ENCODE results near the gene ANKRD50.

The ANKRD50 gene

DNA sequence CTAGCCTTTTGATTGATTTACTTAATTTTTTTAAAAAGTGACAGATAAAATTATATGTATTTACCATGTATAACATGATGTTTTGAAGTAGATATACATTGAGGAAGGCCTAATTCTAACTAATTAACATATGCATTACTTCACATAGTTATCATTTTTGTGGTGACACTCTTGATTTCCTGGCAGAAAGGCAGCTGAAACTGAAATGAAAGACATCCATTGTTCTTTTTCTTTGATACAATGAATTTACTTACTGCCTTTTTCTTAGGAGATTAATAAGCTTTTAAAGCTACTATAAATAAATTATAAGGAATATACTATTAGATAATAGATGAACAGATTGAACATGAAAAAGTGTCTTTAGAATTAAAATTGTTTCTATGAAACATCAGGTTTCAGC is 26.7 kb downstream of the ANKRD50 start:
- peaks cover 52% of the 10 kb centered on the region for H3K79me2 ChIP-seq (ENCODE audit: insufficient read depth, low read length)
- H3K36me3 ChIP-seq (ENCODE audit: insufficient read depth, low read length) = peaks cover 13% of the 10 kb centered on the region; the same call in 1 of the 2 replicates
- H3K4me3 ChIP-seq (ENCODE audit: low read length, poor library complexity, severe bottlenecking) = no peak overlapping the region
- no peak overlapping the region for H3K9ac ChIP-seq (ENCODE audit: low read depth, low read length, poor library complexity, severe bottlenecking)
- H3K9me2 ChIP-seq (replicated peaks; ENCODE audit: low read depth, low read length) = no peaks in the 10 kb centered on the region
- H3F3A ChIP-seq (ENCODE audit: low read depth) = no peaks in the 10 kb centered on the region
- H3K4me2 ChIP-seq (ENCODE audit: low read depth, low read length, poor library complexity, severe bottlenecking) = no peak overlapping the region
- no peaks in the 10 kb centered on the region for H3K27me3 ChIP-seq (ENCODE audit: insufficient read depth, low read length, poor library complexity, severe bottlenecking)
- H4K20me1 ChIP-seq (ENCODE audit: insufficient read depth, low read length, poor library complexity, severe bottlenecking) = peaks cover 14% of the 10 kb centered on the region
- TF ChIP-seq EZH2phosphoT487 (IDR thresholded peaks at IDR 0.05; ENCODE audit: borderline replicate concordance) = no peak
- TF ChIP-seq, protein P1, sequence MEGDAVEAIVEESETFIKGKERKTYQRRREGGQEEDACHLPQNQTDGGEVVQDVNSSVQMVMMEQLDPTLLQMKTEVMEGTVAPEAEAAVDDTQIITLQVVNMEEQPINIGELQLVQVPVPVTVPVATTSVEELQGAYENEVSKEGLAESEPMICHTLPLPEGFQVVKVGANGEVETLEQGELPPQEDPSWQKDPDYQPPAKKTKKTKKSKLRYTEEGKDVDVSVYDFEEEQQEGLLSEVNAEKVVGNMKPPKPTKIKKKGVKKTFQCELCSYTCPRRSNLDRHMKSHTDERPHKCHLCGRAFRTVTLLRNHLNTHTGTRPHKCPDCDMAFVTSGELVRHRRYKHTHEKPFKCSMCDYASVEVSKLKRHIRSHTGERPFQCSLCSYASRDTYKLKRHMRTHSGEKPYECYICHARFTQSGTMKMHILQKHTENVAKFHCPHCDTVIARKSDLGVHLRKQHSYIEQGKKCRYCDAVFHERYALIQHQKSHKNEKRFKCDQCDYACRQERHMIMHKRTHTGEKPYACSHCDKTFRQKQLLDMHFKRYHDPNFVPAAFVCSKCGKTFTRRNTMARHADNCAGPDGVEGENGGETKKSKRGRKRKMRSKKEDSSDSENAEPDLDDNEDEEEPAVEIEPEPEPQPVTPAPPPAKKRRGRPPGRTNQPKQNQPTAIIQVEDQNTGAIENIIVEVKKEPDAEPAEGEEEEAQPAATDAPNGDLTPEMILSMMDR (conservative IDR thresholded peaks at IDR 0.05; ENCODE audit: low read length) = no peak
- peaks cover 6% of the 10 kb centered on the region; the same call in 1 of the 2 replicates for H3K9me3 ChIP-seq (ENCODE audit: insufficient read depth, low read depth, low read length)
- H2AFZ ChIP-seq (ENCODE audit: low read length) = no peak overlapping the region
- H3K4me1 ChIP-seq (ENCODE audit: insufficient read depth, low read length, poor library complexity, severe bottlenecking) = peaks cover 16% of the 10 kb centered on the region

DNA sequence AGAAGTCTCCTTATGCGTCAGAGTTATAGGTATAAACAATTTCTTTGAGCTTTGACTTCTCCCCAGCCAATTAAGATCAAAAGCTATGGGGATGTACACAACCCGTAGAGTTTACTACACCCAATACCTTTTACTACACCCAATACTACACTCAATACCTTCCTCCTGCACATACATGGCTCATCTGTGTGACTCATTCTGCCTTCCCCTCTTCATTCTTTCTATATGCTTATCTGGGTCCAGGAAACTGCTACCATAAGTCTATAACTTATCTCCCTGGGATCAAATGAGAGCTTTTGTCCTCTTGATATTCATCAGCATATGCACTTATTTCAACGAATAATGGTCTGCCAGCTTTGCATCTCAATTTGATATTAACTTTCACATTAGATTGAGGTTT is 28.2 kb downstream of the ANKRD50 start:
- no peaks in the 10 kb centered on the region for H3K9me2 ChIP-seq (replicated peaks; ENCODE audit: low read depth, low read length)
- peak overlapping the region; percentile 52 for H3K4me2 ChIP-seq (ENCODE audit: low read depth, low read length, poor library complexity, severe bottlenecking)
- H3K9ac ChIP-seq (ENCODE audit: low read depth, low read length, poor library complexity, severe bottlenecking) = peak overlapping the region; percentile 15
- no peak overlapping the region for H2AFZ ChIP-seq (ENCODE audit: low read length)
- TF ChIP-seq EZH2phosphoT487 (IDR thresholded peaks at IDR 0.05; ENCODE audit: borderline replicate concordance) = no peak
- TF ChIP-seq, protein P1 (conservative IDR thresholded peaks at IDR 0.05; ENCODE audit: low read length) = no peak
- peaks cover 19% of the 10 kb centered on the region for H4K20me1 ChIP-seq (ENCODE audit: insufficient read depth, low read length, poor library complexity, severe bottlenecking)
- peaks cover 6% of the 10 kb centered on the region; the same call in 1 of the 2 replicates for H3K9me3 ChIP-seq (ENCODE audit: insufficient read depth, low read depth, low read length)
- H3K27me3 ChIP-seq (ENCODE audit: insufficient read depth, low read length, poor library complexity, severe bottlenecking) = no peaks in the 10 kb centered on the region
- H3K79me2 ChIP-seq (ENCODE audit: insufficient read depth, low read length) = peaks cover 57% of the 10 kb centered on the region
- H3K36me3 ChIP-seq (ENCODE audit: insufficient read depth, low read length) = peaks cover 17% of the 10 kb centered on the region
- H3F3A ChIP-seq (ENCODE audit: low read depth) = no peaks in the 10 kb centered on the region
- peaks cover 16% of the 10 kb centered on the region for H3K4me1 ChIP-seq (ENCODE audit: insufficient read depth, low read length, poor library complexity, severe bottlenecking)
- peak overlapping the region; percentile 7 for H3K4me3 ChIP-seq (ENCODE audit: low read length, poor library complexity, severe bottlenecking)

DNA sequence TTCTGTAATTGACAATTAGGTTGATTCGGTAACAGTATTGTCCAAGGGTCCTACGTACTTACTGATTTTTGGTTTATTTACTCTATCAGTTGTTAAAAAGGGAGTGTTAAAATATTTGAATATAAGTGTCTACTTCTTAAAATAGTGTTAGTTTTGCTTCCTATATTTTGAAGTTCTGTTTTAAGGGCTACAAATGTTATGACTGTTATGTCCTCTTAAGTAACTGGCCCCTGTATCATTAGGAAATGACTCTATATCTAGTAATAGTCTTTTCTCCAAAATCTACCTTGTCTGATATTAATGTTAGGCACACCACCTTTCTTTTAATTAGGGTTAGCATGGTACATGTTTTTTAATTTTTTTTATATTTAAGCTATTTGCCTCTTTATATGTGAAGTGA is 30.1 kb downstream of the ANKRD50 start:
- Histone ChIP-seq H3K9me2 (replicated peaks; ENCODE audit: low read depth, low read length) (no peaks in the 10 kb centered on the region), H2AFZ (ENCODE audit: low read length) (no peak overlapping the region), H3K9ac (ENCODE audit: low read depth, low read length, poor library complexity, severe bottlenecking) (no peak overlapping the region), H3K4me3 (ENCODE audit: low read length, poor library complexity, severe bottlenecking) (no peak overlapping the region), H3F3A (ENCODE audit: low read depth) (no peaks in the 10 kb centered on the region), H3K4me2 (ENCODE audit: low read depth, low read length, poor library complexity, severe bottlenecking) (no peak overlapping the region), H3K79me2 (ENCODE audit: insufficient read depth, low read length) (peaks cover 39% of the 10 kb centered on the region), H3K4me1 (ENCODE audit: insufficient read depth, low read length, poor library complexity, severe bottlenecking) (peaks cover 16% of the 10 kb centered on the region), H3K27me3 (ENCODE audit: insufficient read depth, low read length, poor library complexity, severe bottlenecking) (no peaks in the 10 kb centered on the region), H4K20me1 (ENCODE audit: insufficient read depth, low read length, poor library complexity, severe bottlenecking) (peaks cover 18% of the 10 kb centered on the region), H3K9me3 (ENCODE audit: insufficient read depth, low read depth, low read length) (no peaks in the 10 kb centered on the region), H3K36me3 (ENCODE audit: insufficient read depth, low read length) (peaks cover 17% of the 10 kb centered on the region)
- no peak for TF ChIP-seq EZH2phosphoT487 (IDR thresholded peaks at IDR 0.05; ENCODE audit: borderline replicate concordance)
- TF ChIP-seq, protein P1 (conservative IDR thresholded peaks at IDR 0.05; ENCODE audit: low read length) = no peak
